Fibroblast of gingiva (primary cell): ENCODE measurements around the gene PRICKLE2.
A peak's percentile ranks its signal among the peaks of the same experiment; 100 is the strongest.

Experiments
- DNase-seq: peaks from one replicate; pipeline ENCODE4 v3.0.0-alpha.2; 2011; ENCODE audit warnings: low read depth

Gene PRICKLE2, protein sequence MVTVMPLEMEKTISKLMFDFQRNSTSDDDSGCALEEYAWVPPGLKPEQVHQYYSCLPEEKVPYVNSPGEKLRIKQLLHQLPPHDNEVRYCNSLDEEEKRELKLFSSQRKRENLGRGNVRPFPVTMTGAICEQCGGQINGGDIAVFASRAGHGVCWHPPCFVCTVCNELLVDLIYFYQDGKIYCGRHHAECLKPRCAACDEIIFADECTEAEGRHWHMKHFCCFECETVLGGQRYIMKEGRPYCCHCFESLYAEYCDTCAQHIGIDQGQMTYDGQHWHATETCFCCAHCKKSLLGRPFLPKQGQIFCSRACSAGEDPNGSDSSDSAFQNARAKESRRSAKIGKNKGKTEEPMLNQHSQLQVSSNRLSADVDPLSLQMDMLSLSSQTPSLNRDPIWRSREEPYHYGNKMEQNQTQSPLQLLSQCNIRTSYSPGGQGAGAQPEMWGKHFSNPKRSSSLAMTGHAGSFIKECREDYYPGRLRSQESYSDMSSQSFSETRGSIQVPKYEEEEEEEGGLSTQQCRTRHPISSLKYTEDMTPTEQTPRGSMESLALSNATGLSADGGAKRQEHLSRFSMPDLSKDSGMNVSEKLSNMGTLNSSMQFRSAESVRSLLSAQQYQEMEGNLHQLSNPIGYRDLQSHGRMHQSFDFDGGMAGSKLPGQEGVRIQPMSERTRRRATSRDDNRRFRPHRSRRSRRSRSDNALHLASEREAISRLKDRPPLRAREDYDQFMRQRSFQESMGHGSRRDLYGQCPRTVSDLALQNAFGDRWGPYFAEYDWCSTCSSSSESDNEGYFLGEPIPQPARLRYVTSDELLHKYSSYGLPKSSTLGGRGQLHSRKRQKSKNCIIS

DNA sequence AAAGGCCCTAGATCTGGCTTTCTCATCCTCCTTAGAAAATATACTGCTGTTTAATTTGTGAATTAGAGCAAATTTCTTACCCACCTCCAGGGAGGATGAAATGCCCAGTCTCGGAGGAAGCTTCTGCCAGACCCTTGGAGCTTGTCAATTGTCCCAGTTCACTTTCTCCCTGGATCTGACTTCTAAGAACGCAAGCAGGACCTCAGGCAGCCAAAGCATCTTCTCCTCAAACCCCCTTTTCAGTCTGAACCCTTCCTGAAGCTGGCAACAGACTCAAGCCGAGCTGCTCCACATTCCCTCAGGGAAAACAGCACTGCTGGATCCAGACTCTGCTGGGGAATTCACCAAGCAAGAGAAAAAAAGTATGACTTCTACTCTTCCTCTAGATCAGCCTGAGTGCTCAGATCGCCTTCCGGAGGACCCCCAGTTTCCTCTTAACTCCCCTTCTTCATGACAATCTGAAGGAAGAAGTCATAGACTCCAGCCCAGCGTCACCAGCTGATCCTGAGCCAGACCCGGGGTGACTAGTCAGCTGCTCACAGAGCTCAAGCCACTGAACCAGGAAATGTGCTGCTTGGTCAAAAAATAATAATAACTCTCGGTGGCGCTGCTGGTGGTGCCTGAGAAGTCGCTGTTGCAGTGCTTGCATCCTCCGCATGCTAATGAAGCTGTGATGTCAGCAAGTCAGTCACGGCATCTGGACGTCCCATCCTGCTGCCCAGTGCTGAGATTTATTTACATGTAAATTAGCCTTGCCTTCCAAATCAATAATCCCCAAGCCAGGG is at the start of gene PRICKLE2:
Gene PRICKLE2 (minus strand): TSS at position 641 of the 785 bp plus-strand sequence. CDS start 26,539 bp downstream, outside the sequence.
- peak; percentile 91 for DNase-seq

DNA sequence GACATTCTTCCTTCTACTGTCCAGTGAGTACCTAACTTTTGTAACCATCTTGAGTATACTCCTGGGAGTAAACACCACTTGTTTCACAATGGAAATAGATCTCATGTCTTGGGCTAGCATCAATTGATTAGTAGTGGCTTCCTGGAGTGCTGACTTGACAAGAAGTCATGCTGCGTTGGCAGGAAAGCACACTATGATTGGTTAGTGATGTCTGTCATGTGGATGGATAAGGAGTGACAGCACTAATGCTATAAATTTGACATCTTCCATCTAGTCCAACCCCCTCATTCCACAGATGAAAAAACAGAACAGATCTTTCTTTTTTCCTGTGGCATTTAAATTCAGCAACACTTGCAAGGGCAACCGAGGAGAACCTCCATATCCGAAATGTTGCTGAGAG is 47.6 kb upstream of the PRICKLE2 start:
- no peak for DNase-seq

DNA sequence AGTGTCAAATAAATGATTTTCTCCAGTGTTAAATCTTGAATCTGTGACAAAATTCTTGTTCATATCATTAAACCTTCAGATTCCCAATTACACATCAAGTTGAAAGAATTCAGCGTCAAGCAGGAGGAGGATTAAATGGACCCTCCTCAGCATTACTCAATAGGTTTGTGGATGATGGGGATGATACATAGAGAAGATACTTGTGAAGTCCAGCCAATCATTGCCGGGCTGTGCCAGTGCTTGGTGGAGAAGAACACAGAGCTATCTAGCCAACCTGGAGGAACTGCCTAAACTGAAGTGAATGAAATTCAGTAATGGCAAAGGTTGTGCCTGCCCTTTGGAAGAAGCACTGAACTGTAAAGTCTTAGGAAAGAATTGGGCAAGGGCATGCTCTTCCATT is 47.0 kb upstream of the PRICKLE2 start:
- no peak for DNase-seq

DNA sequence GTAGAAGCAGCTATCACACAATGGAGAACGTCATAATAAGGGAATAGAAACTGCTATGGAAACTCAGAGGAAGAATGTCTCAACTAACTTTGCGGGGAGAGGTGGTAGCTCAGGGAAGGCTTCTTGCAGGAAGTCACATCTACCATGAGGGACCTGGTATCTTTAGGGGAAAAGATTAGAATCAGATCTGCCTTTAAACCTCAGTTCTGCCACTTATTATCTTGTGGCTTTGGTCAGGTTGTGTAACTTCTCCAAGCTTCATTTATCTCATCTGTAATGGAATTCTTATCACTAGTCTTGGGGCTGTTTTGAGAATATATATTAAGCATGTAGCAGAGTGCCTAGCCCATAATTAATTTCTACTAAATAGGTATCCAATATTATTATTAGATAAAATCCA is 46.4 kb upstream of the PRICKLE2 start:
- DNase-seq: no peak

DNA sequence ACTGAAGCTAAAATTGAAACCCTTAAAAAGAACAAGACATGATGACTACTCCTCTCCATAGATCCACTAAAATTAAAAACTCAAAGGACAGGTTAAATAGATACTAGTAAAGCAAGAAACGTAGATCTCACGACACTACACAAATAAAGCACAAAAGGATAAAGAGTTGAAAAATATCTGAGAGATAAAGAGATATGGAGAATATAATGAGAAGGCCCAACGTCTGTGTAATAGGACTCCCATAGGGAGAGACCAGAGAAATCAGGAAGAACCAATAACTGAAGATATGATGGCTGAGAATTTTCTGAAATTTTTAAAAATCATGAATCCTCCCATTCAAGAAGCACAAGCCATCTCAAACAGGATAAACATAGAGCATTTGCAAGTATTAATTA is 45.6 kb upstream of the PRICKLE2 start:
- no peak for DNase-seq

DNA sequence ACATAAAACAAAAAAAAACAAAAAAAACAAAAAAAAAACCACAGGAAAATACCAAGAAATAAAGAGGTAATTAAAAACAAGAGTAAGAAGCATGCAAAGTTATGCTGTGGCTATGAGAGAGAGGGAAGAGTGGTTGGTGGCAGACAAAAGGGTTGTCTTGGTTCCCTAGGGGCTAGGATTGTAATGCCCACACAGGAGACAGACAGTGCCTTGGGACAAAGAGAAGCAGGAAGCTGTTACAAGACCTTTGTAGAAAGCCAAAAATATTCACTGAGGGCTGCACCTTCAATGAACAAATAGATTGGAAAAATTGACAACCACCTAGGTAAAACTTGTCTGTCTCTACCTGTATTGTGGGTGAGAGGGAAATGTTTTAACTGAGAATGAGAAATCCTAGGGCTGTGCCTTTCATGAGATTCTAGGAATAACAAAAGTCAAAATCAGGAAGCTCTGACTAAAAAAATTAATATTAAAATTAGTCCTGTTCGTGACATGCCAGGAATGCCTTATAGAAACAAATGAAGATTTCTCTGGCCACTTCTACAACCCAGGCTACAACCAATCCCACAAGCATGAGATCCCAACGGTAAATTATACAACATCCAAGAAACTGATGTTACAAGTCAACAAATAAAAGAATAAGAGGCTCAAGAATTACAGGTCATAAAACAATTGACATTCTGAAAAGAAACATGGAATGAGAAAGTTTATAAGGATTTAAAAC is 45.0 kb upstream of the PRICKLE2 start:
- no peak for DNase-seq

DNA sequence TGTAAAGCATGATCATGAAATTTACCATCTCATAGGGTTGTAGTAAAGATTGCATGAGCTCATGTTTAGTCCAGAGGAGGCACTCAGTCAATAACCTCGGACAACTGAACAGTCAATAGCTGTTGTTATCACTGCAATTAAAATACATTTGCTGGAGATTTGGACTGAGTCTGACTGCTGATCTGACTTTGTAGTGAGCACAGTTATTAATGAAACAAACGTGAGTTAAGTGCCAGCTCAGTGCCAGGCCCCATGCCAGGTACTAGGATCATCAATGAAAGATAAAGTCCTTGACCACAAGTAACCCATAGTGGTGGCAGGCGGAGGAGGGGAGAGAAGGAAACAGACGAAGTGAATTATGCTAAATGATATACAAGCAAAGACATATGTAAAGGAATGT is 43.7 kb upstream of the PRICKLE2 start:
- no peak for DNase-seq

DNA sequence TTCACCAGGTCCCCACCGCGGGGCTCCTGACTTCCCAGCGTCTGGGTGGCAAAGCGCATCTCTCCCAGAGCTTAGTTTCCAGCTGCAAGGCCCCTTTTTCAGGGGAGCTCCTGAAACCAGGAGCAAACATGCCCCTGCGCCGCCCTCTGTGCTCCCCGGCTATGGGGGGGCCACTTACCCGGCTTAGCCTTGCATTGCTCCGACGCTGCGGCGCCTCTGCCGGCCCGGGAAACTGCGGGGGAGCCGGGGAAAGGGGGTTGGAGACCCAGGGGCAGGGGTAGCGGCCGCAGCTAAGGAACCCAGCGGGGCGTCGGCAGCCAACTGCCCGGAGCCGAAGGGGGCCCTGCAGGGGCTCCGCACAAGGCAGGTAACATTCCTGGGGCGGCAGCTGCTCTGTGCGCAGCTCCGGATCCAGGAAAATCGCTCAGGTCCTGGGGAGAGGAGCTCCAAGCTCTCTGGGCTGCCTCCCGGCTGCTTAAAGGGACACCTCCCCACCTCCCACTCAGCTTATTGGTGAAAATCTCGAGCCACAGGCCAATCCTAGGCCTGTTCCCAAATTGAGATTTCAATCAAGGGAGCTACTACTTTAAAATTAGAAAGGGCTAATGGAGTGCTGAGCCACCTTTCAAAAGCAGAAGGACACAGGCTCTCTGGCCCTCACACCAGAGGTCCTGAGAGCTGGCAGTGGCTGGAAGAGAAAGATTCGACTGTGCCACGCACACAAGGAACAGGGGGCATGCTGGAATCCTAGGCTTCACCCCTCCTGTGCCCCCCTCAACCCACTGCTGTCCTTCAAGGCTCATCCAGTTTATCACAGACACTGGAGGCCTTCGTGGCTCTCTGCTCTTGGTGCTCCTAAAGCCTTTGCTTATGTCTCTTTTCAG is 42.7 kb upstream of the PRICKLE2 start:
- peak; percentile 77 for DNase-seq

DNA sequence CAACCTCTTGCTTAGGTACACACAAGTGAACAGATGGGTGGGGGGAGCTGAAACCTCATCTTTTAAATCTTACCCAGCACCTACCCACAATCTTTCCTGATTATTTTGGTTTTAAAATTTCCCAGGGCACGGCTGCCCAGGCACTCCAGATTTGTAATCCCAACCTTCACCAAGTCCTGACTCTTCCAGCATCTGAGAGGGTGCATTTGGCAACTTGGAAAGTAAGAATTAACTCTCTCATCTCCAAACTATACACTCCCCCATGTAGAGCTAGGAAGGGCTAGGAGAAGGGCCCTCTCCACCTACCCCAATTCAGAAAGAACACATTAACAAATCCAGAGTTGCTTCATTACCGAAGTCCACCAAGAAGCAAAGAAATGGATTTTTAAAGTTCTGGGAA is 41.7 kb upstream of the PRICKLE2 start:
- no peak for DNase-seq

DNA sequence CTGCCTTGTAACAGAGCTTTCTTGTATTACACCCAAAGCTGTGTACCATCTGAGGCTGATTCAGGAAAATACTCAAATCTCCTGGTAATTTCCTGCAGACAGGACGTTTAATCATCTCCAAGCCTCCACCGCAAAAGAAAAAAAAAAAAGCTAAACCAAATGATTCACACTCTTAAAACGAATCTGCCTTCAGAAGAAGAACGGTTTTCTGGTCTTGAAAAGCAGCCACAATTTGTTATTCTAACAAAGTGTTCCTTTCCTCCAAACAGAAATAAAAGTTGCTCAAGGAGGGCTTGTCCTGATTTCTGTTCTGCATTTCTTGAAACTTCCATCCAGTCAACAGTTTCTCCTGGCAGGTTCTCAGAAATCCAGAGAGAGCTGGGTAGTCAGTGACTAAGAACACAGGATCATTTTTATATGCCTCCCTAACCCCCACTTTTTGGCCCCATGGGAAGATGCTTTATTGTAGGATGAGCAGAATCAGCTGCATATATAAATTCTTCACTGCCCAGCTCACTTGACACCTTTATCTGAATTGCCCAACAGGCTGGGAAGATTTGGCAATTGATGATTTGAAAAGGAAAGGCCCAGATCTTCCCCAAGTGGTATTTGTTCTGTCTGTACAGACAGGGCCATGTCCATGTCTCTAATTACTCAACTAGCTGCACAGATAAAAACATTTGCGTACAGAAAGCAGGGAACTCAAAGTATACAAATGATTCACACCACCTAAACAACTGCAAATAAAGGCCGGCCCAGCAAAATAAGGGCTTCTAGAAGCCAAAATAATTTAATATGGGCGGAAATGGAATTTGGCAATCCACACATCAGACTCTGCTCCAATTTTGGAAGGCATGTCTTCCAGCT is 41.0 kb upstream of the PRICKLE2 start:
- DNase-seq: peak; percentile 96

DNA sequence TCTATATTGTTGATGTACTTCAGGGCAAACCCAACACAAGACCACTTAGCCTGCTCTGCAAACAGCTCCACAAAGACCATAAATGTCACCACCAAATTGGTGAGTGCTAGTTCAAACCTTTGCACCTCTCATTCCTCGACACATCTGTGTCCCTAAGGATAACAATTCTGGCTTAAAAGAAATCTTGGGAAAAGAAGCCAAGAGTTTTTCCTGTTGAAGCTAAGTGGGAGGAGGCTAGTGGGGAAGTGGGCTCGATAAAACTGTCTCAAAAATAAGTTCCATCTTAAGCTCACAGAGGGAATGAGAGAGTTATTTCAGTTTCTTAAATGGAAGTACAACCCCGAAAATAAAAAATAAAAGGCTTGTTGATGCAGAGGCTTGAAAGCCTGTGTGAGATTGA is 40.4 kb upstream of the PRICKLE2 start:
- DNase-seq: no peak

DNA sequence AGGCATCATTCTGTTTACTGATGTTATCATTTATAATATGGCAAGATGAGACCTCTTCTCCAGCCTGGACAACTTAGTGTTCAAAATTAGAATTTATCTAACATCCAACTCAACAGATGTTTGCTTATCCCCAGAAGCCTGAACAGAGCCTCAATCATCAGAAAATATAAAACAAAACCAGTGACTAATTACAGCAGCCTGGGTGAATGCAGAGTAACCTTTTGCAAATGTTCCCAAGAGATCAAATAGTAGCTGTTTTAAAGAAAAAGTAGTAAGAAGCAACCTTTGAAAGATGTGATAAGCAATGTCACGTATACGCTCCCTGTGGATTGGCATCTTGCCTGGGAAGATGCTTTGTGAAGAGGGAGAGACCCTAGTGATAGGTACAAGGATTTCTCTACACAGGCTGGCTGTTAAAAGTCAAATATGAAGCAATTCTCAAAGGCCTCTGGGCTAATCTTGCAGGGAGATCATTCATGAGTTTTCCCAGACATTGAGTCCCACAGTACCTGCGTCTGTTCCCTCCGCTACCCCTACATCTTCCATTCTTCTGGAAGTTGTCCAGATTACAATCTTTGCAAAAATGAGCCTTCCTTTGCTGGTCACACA is 39.3 kb upstream of the PRICKLE2 start:
- DNase-seq: no peak

DNA sequence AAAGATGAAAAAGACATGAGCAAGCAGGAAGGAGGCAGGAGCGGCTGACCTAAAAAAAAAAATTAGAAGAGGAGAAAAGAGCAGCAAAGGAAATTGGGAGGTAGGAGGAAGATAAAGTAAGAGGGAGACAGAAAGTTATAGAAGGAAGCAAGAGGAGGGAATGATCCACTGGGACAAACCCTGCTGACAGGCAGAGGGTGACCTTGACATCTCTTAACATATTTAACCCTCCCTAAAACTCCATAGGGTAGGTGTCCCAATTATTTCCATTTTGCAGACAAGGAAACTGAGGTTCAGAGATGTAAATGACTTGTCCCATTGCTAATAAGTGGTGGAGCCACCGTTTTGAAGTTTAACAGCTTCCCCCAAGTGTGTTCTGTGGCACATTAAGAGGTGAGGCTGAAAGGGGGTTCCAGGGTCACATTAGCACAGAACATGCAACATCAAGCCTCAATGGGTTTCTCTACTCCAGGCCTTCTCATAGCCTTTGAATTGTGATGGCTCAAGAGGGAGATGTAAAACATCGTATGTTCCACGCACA is 37.4 kb upstream of the PRICKLE2 start:
- no peak for DNase-seq

DNA sequence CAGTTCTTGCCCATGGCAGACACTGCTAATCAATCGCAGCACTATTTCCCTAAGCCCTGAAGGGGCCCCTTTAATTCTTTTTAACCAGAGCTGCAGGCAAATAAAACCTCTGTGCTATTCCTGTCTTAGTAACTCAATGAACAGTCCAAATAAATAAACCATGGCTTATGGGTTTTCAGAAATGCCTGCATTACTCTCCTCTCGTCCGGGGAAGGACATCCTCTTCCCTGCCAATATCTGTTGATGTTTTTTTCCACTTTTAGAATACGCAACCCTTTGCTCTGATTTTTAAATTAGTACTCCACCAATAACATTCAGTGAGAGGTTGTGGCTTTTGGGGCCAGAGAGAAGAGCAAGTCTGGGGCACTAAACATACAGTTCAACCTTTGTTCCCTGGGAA is 35.2 kb upstream of the PRICKLE2 start:
- no peak for DNase-seq

DNA sequence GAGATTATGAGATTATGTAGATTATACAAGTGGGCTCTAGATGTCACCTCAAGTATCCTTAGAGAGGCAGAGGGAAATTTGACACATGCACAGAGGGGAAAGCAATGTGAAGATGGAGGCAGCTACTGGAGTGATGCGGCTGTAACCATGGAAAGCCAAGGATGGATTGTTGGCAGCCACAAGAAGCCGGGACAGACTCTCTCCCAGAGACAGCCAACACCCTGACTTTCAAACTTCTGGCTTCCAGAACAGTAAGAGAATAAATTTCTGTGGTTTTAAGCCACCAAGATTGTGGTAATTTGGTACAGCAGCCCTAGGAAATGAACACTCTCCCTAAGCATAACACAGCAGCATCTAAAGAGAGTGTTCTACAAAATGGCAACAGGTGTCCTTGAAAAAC is 34.4 kb upstream of the PRICKLE2 start:
- DNase-seq: peak; percentile 43

DNA sequence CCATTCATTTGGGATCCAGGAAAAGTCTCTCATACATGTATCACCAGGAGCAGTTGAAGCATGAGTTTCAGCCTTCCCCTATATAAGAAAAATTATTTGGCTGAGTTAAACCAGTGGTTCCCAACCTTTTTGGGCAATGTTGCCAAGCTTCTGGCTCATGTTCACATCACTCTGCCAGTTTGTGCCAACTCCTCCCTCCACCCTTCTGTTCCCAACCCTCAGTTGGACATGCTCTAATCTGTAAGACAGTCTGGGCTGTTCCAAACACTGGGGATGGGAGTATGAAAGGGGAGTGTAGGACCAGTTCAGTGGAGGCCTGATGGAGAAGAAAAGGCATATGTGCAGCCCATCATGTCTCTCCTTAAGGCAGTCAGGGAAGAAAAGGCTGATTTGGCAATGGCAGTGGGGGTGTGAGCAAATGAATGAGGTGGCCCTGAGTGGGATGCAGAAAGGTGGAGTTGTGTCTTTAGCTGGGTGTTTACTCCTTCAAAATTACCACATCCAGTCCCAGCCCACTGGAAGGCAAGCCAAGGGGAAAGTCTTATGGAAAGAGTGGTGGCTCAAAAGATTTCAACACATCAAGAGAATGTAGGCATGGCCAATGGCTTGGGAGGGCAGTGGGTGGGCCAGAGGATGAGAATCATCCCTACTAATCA is 32.0 kb upstream of the PRICKLE2 start:
- DNase-seq: no peak

DNA sequence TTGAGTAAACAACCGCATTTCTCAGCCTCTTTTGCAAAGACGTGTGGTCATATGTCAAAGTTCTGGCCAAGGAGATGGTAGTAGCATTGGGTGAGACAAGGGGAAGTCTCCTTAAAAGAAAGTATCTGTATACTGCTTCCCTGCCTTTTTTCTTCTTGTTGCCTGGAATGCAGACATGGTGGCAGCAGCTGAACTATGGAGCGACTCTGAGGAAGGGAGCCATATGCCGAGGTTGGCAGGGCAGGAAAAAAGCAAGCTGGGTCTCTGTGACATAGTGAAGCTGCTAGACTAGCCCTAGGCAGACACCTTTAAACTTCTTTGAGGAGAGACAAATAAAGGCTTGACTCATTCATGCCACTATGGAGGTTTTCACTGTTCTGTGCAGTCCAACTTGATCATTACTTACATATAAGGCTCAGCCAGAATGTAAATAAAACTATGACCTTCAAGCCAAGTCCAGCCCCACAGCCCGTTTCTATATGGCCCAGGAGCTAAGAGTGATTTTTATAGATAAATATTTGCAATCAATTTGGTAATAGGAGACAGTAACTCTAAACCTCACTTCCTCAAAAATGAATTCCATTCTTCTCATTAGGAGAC is 30.6 kb upstream of the PRICKLE2 start:
- no peak for DNase-seq

DNA sequence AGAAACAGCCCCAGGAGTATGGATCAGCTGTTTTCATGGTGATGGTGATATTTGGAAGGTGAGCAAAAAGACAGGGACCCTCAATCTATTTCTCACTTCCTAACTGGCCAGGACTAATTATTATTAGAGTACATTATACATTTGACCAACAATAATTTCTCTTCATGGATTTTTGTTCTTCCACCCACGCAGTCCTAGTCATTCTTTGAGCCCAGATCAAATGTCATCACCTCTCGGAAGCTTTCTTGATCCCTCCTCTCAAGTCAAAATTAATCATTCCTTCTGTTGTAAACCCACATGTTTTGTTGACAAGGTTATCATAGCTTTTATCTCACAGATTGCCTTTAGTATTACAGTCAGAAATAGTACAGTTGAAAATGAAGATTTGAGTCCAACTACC is 29.2 kb upstream of the PRICKLE2 start:
- no peak for DNase-seq
